Liver (tissue), 3 donors: ENCODE measurements around the gene SCUBE3.

ENCODE experiments used
- ATF3 ChIP-seq: IDR thresholded peaks from 2 replicates; pipeline ENCODE4 v1.6.1; 2016; ENCODE audit warnings: antibody characterized with exemption
- CTCF ChIP-seq: fragments of 150-350 bp; IDR thresholded peaks from 2 replicates; pipeline ENCODE4 v1.5.1; 2017; ENCODE audit warnings: improper control_type of control experiment, low read depth, low read length; ENCODE audit not compliant: missing input control
- FOXA1 ChIP-seq: IDR thresholded peaks from 2 replicates; pipeline ENCODE4 v1.6.1; 2016; ENCODE audit warnings: antibody characterized with exemption
- GABPA ChIP-seq, 2 donors: IDR thresholded peaks in 1 of 2; conservative IDR thresholded peaks in 1 of 2; 2 replicates each; pipeline ENCODE4 v1.6.1; 2016; ENCODE audit warnings: antibody characterized with exemption in 2 of 2, mild to moderate bottlenecking in 1 of 2, moderate library complexity in 1 of 2
- HNF4G ChIP-seq: IDR thresholded peaks from 2 replicates; pipeline ENCODE4 v1.6.1; 2016; ENCODE audit warnings: antibody characterized with exemption
- MAX ChIP-seq: IDR thresholded peaks from 2 replicates; pipeline ENCODE4 v1.6.1; 2016; ENCODE audit warnings: antibody characterized with exemption
- RAD21 ChIP-seq, 2 donors: IDR thresholded peaks; 2 replicates each; pipeline ENCODE4 v1.6.1; 2016; ENCODE audit warnings: antibody characterized with exemption in 2 of 2, mild to moderate bottlenecking in 2 of 2
- REST ChIP-seq: IDR thresholded peaks from 2 replicates; pipeline ENCODE4 v1.6.1; 2016; ENCODE audit warnings: antibody characterized with exemption, mild to moderate bottlenecking
- TAF1 ChIP-seq: conservative IDR thresholded peaks from 2 replicates; pipeline ENCODE4 v1.6.1; 2016; ENCODE audit warnings: antibody characterized with exemption, mild to moderate bottlenecking
- YY1 ChIP-seq: IDR thresholded peaks from 2 replicates; pipeline ENCODE4 v1.6.1; 2016; ENCODE audit warnings: antibody characterized with exemption, mild to moderate bottlenecking
- donor health status: healthy.
- donor health status: healthy.

GRCh38 chr6:35282472-35282871 is 68.7 kb downstream of the SCUBE3 start:
- no peak for TF ChIP-seq GABPA (IDR thresholded peaks at IDR 0.05 in 1 of 2, conservative IDR thresholded peaks at IDR 0.05 in 1 of 2)
- no peak for TF ChIP-seq CTCF
- no peak for TF ChIP-seq ATF3
- TF ChIP-seq MAX: no peak
- TF ChIP-seq RAD21 (IDR thresholded peaks at IDR 0.05): no peak
- no peak for TF ChIP-seq REST
- no peak for TF ChIP-seq YY1
- TF ChIP-seq HNF4G: no peak
- no peak for TF ChIP-seq TAF1
- TF ChIP-seq FOXA1: no peak
